Peyer's patch (tissue), 4 donors: ENCODE measurements around the gene SMCO1. TPM values are rescaled to one million over a fixed set of nuclear protein-coding genes. Genes with fewer than 3 reads are reported as not detected.

ENCODE experiments used
- DNase-seq, 3 donors: peaks; one replicate each; pipeline ENCODE4 v3.0.0-alpha.2; 2017 to 2019
- H3K27ac ChIP-seq, 4 donors: fragments of 200-600 bp; sonication (generic); one replicate each; pipeline ENCODE4 v1.5.1; 2016 to 2019
- H3K27me3 ChIP-seq, 2 donors: fragments of 200-600 bp; sonication (generic); one replicate each; pipeline ENCODE4 v1.5.1; 2019
- H3K36me3 ChIP-seq, 3 donors: fragments of 200-600 bp; sonication (generic); one replicate each; pipeline ENCODE4 v1.5.1; 2016 to 2019
- H3K4me1 ChIP-seq, 4 donors: fragments of 200-600 bp; sonication (generic); one replicate each; pipeline ENCODE4 v1.5.1; 2016 to 2019
- H3K4me3 ChIP-seq, 4 donors: fragments of 200-600 bp; sonication (generic); 1 replicate in 3 of 4; 2 replicates in 1 of 4; pipeline ENCODE4 v1.5.1; 2016 to 2019; ENCODE audit warnings: mild to moderate bottlenecking in 1 of 4
- H3K9me3 ChIP-seq, 4 donors: fragments of 200-600 bp; sonication (generic); one replicate each; pipeline ENCODE4 v1.5.1; 2016 to 2019; ENCODE audit warnings: mild to moderate bottlenecking in 1 of 4
- POLR2A ChIP-seq, 2 donors: fragments of 450-650 bp; IDR thresholded peaks; one replicate each; pipeline ENCODE4 v1.5.1; 2017; ENCODE audit warnings: antibody characterized with exemption in 2 of 2, mild to moderate bottlenecking in 2 of 2, moderate library complexity in 2 of 2
- total RNA-seq, 4 donors: library from RNA; depleted of rRNA; stranded (reverse); fragments of >200 nt; gene quantifications; one replicate each; pipeline ENCODE4 v1.1.0, GENCODE V29; 2016
- TF ChIP-seq, protein P1 (sequence below), 6 experiments: fragments of 450-650 bp in 4 of 6; fragments of 200-600 bp in 2 of 6; sonication (generic) in 1 of 6; IDR thresholded peaks; one replicate each; pipeline ENCODE4 v1.5.1; 2017 to 2019; ENCODE audit warnings: antibody characterized with exemption in 6 of 6, mild to moderate bottlenecking in 3 of 6, moderate library complexity in 1 of 6

Gene SMCO1
- total RNA-seq, 4 donors from 2014 or later, result not detected

DNA sequence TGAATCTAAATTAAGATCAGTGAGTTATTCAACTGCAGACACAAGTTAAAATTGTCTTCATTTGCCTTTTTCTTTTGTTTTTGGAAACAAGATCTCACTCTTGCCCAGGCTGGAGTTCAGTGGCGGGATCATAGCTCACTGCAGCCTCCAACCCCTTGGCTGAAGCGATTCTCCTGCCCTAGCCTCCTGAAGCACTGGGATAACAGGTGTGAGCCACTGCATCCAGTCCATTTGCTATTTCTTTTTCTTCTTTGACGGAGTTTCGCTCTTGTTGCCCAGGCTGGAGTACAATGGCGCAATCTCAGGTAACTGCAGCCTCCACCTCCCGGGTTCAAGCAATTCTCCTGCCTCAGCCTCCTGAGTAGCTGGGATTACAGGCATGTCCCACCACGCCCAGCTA lies 21.9 kb downstream of the SMCO1 start:
- no peak for TF ChIP-seq POLR2A (IDR thresholded peaks at IDR 0.05)
- H3K4me1 ChIP-seq, result no peaks in the 10 kb centered on the region
- H3K9me3 ChIP-seq, result no peaks in the 10 kb centered on the region
- H3K27ac ChIP-seq, result no peak overlapping the region
- no peak overlapping the region for H3K4me3 ChIP-seq
- DNase-seq, result no peak
- H3K27me3 ChIP-seq, result no peaks in the 10 kb centered on the region
- no peaks in the 10 kb centered on the region for H3K36me3 ChIP-seq

GRCh38 chr3:196492080-196492479 lies 23.1 kb downstream of the SMCO1 start:
- Histone ChIP-seq H3K27ac (no peak overlapping the region), H3K27me3 (no peaks in the 10 kb centered on the region), H3K4me1 (no peaks in the 10 kb centered on the region), H3K36me3 (peaks cover 0 to 6% (median 0%) of the 10 kb centered on the region in 3 donors), H3K9me3 (no peaks in the 10 kb centered on the region), H3K4me3 (no peak overlapping the region)
- no peak for DNase-seq
- TF ChIP-seq, protein P1, sequence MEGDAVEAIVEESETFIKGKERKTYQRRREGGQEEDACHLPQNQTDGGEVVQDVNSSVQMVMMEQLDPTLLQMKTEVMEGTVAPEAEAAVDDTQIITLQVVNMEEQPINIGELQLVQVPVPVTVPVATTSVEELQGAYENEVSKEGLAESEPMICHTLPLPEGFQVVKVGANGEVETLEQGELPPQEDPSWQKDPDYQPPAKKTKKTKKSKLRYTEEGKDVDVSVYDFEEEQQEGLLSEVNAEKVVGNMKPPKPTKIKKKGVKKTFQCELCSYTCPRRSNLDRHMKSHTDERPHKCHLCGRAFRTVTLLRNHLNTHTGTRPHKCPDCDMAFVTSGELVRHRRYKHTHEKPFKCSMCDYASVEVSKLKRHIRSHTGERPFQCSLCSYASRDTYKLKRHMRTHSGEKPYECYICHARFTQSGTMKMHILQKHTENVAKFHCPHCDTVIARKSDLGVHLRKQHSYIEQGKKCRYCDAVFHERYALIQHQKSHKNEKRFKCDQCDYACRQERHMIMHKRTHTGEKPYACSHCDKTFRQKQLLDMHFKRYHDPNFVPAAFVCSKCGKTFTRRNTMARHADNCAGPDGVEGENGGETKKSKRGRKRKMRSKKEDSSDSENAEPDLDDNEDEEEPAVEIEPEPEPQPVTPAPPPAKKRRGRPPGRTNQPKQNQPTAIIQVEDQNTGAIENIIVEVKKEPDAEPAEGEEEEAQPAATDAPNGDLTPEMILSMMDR (IDR thresholded peaks at IDR 0.05), result no peak
- no peak for TF ChIP-seq POLR2A (IDR thresholded peaks at IDR 0.05)

DNA sequence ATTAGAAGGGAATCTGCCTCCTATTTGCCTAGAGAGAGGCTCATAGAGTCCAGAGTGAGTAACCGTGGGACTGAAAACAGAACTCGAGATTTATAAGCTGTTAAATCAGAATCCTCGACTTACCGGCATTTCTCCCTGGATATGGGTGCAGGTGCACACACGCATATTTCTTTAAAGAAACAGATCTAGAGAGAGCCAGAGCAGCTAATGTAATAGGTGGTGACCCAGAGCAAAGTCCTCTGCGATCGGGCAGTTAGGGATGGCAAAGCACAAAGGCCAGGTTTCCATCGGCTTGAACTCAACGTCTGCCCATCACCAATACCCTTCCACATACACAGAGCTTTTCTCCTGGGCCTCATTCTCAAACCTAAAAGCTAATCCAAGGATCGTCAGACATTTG lies 25.4 kb downstream of the SMCO1 start:
- H3K9me3 ChIP-seq, result no peaks in the 10 kb centered on the region
- H3K4me1 ChIP-seq, result no peaks in the 10 kb centered on the region
- TF ChIP-seq, protein P1 (IDR thresholded peaks at IDR 0.05), result no peak
- TF ChIP-seq POLR2A (IDR thresholded peaks at IDR 0.05), result no peak
- peaks cover 0 to 30% (median 0%) of the 10 kb centered on the region in 3 donors for H3K36me3 ChIP-seq
- no peak for DNase-seq
- no peaks in the 10 kb centered on the region for H3K27me3 ChIP-seq
- H3K4me3 ChIP-seq, result no peak overlapping the region
- no peak overlapping the region for H3K27ac ChIP-seq

DNA sequence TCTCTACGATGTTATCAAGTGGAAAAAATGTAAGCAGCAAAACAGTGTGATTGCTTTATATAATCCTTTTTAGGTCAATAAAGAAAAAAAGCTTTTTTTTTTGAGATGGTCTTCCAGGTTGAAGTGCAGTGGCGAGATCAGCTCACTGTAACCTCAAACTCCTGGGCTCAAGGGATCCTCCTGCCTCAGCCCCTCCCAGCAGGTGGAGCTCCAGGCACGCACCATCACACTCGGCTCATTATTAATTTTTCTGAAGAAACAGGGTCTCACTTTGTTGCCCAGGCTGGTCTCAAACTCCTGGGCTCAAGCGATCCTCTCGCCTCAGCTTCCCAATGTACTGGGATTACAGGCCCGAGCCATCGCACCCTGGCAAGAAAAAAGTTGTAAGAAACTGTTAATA lies 28.9 kb downstream of the SMCO1 start:
- H3K4me3 ChIP-seq, result no peak overlapping the region
- no peaks in the 10 kb centered on the region for H3K27me3 ChIP-seq
- peaks cover 0 to 62% (median 0%) of the 10 kb centered on the region in 3 donors for H3K36me3 ChIP-seq
- H3K4me1 ChIP-seq, result no peaks in the 10 kb centered on the region
- TF ChIP-seq POLR2A (IDR thresholded peaks at IDR 0.05), result no peak
- TF ChIP-seq, protein P1 (IDR thresholded peaks at IDR 0.05), result peak in 4 of 6 experiments; percentile 14 to 36 (median 30)
- no peaks in the 10 kb centered on the region for H3K9me3 ChIP-seq
- no peak overlapping the region for H3K27ac ChIP-seq
- DNase-seq, result no peak

- Histone ChIP-seq H3K4me3 (no peak overlapping the region), H3K36me3 (peaks cover 0 to 83% (median 0%) of the 10 kb centered on the region in 3 donors), H3K9me3 (no peaks in the 10 kb centered on the region), H3K4me1 (no peaks in the 10 kb centered on the region), H3K27me3 (no peaks in the 10 kb centered on the region), H3K27ac (no peak overlapping the region)
- DNase-seq, result no peak
- no peak for TF ChIP-seq POLR2A (IDR thresholded peaks at IDR 0.05)
- TF ChIP-seq, protein P1 (IDR thresholded peaks at IDR 0.05), result no peak
Observed at GRCh38 chr3:196477678-196478077, 37.5 kb downstream of the SMCO1 start.

GRCh38 chr3:196472286-196472685 lies 42.9 kb downstream of the SMCO1 start:
- Histone ChIP-seq H3K27me3 (no peaks in the 10 kb centered on the region), H3K9me3 (no peaks in the 10 kb centered on the region), H3K4me1 (no peaks in the 10 kb centered on the region), H3K4me3 (no peak overlapping the region), H3K36me3 (peaks cover 0 to 52% (median 0%) of the 10 kb centered on the region in 3 donors), H3K27ac (no peak overlapping the region)
- no peak for TF ChIP-seq POLR2A (IDR thresholded peaks at IDR 0.05)
- TF ChIP-seq, protein P1 (IDR thresholded peaks at IDR 0.05), result no peak
- DNase-seq, result no peak
